ENCODE results near the gene TSHZ3. TPM values are rescaled to one million over a fixed set of nuclear protein-coding genes. Genes with fewer than 3 reads are reported as not detected.

TSHZ3 gene
- total and polyA plus RNA-seq, 9 of the 15 experiments (the other 6 are each of a cell fraction or from before 2014, with no cell fraction given), result 0.03 to 0.13 (median 0.05) TPM; not detected in 5

GRCh38 chr19:31315652-31316051 is 33.6 kb downstream of the TSHZ3 start:
- H4K20me1 ChIP-seq (replicated peaks; ENCODE audit: control insufficient read depth, insufficient read depth, low read length), result no peaks in the 10 kb centered on the region
- in situ Hi-C loops (cut with MboI) (no loop called here), intact Hi-C loops (cut with micrococcal nuclease) (no loop called here)
- no peak overlapping the region for H3K4me2 ChIP-seq (ENCODE audit: insufficient read depth, low read length)
- H3K27me3 ChIP-seq (ENCODE audit: control insufficient read depth in 2 of 2, insufficient read depth in 2 of 2, low read length in 2 of 2), result peaks cover 8 to 30% of the 10 kb centered on the region in 2 experiments; a peak in 3 of 5 replicates
- ATAC-seq, result no peak
- FAIRE-seq, result no peak
- 3% methylated on average over 5 of the region's 5 CpGs for WGBS (ENCODE audit: insufficient coverage, low coverage, missing lambda C conversion rate)
- no peaks in the 10 kb centered on the region for H3K36me3 ChIP-seq (ENCODE audit: control insufficient read depth, insufficient read depth, low read length)
- H3K9me3 ChIP-seq (replicated peaks; ENCODE audit: control insufficient read depth, insufficient read depth, low read depth, low read length), result no peaks in the 10 kb centered on the region
- no peak for DNase-seq (ENCODE audit: extremely low read depth in 1 of 4, low spot score in 3 of 4)
- H3K79me2 ChIP-seq (ENCODE audit: control insufficient read depth, insufficient read depth, low read length), result no peaks in the 10 kb centered on the region
- no peaks in the 10 kb centered on the region for H3K4me1 ChIP-seq (replicated peaks in 1 of 2; ENCODE audit: control insufficient read depth in 2 of 2, insufficient read depth in 2 of 2, low read length in 2 of 2)
- CTCF ChIA-PET (ENCODE audit: low intra/inter-chr PET ratio), result interaction anchor here (0.6 kb wide), 1 partner anchor 28 kb away, joined by 4 read pairs; no protein-coding TSS in a partner anchor
- TF ChIP-seq ELF1 (tag; IDR thresholded peaks at IDR 0.05) (no peak), RBM25 (IDR thresholded peaks at IDR 0.05; ENCODE audit: low read depth, low read length, severe bottlenecking) (no peak), SMAD3 (CRISPR knock-in tag; conservative IDR thresholded peaks at IDR 0.05) (no peak), NCOR1 (IDR thresholded peaks at IDR 0.05) (no peak), KDM4B (IDR thresholded peaks at IDR 0.05; ENCODE audit: borderline replicate concordance in 2 of 2, low read depth in 1 of 2) (no peak), ZBTB7A (IDR thresholded peaks at IDR 0.05; ENCODE audit: borderline replicate concordance, control insufficient read depth, low read depth, low read length) (no peak), HEY1 (CRISPR knock-in tag; IDR thresholded peaks at IDR 0.05; ENCODE audit: borderline replicate concordance) (no peak), TBL1XR1 (IDR thresholded peaks at IDR 0.05; ENCODE audit: low read length in 2 of 2) (no peak)
- TF ChIP-seq, protein P1, sequence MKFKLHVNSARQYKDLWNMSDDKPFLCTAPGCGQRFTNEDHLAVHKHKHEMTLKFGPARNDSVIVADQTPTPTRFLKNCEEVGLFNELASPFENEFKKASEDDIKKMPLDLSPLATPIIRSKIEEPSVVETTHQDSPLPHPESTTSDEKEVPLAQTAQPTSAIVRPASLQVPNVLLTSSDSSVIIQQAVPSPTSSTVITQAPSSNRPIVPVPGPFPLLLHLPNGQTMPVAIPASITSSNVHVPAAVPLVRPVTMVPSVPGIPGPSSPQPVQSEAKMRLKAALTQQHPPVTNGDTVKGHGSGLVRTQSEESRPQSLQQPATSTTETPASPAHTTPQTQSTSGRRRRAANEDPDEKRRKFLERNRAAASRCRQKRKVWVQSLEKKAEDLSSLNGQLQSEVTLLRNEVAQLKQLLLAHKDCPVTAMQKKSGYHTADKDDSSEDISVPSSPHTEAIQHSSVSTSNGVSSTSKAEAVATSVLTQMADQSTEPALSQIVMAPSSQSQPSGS (CRISPR knock-in tag; IDR thresholded peaks at IDR 0.05), result no peak
- no peak overlapping the region for H3K9ac ChIP-seq (ENCODE audit: insufficient read depth in 1 of 2, low read depth in 2 of 2, low read length in 2 of 2)
- no TSS peak for BruUV-seq (replicated peaks)
- no peaks in the 10 kb centered on the region for H3K9me1 ChIP-seq (ENCODE audit: control insufficient read depth, insufficient read depth, low read length)
- H3K27ac ChIP-seq (ENCODE audit: extremely low read depth, low read depth, low read length), result no peak overlapping the region
- POLR2A ChIA-PET, result no interaction called here
- H3K4me3 ChIP-seq, result no peak overlapping the region
- H2AFZ ChIP-seq (ENCODE audit: low read depth, low read length), result no peak overlapping the region

All from K562 (cell line).